ENCODE data around the gene EYS.

DNA sequence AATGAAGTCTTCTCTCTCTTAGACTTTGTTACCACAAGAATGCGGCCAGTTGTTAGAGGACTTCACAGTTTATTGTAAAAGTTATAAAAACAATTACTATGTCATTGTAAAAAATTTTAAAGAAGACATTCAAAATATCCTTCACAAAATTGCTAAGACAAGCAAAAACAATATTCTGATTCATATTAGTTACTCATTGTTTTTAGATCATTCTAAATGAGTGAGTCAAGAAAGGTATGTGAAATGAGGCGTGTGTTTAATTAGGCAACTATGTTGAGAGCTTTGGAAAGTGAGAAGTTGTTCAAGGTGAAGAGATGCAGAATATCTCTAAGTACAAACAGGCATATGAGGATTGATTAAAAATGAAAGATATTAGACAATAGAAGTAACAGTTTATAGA, 875.3 kb downstream of the EYS start:
- TF ChIP-seq TAF1 (IDR thresholded peaks at IDR 0.05; ENCODE audit: borderline replicate concordance, low read depth, low read length) (no peak), RFX5 (IDR thresholded peaks at IDR 0.05; ENCODE audit: low read length) (no peak), EZH2phosphoT487 (IDR thresholded peaks at IDR 0.05; ENCODE audit: borderline replicate concordance, low read depth) (no peak), CHD2 (IDR thresholded peaks at IDR 0.05; ENCODE audit: low read length, partially characterized antibody) (no peak), POLR2AphosphoS5 (IDR thresholded peaks at IDR 0.05; ENCODE audit: low read depth, low read length) (no peak)
- TF ChIP-seq, protein P1, sequence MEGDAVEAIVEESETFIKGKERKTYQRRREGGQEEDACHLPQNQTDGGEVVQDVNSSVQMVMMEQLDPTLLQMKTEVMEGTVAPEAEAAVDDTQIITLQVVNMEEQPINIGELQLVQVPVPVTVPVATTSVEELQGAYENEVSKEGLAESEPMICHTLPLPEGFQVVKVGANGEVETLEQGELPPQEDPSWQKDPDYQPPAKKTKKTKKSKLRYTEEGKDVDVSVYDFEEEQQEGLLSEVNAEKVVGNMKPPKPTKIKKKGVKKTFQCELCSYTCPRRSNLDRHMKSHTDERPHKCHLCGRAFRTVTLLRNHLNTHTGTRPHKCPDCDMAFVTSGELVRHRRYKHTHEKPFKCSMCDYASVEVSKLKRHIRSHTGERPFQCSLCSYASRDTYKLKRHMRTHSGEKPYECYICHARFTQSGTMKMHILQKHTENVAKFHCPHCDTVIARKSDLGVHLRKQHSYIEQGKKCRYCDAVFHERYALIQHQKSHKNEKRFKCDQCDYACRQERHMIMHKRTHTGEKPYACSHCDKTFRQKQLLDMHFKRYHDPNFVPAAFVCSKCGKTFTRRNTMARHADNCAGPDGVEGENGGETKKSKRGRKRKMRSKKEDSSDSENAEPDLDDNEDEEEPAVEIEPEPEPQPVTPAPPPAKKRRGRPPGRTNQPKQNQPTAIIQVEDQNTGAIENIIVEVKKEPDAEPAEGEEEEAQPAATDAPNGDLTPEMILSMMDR (IDR thresholded peaks at IDR 0.05) = no peak
- TF ChIP-seq, protein P2, sequence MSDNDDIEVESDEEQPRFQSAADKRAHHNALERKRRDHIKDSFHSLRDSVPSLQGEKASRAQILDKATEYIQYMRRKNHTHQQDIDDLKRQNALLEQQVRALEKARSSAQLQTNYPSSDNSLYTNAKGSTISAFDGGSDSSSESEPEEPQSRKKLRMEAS (IDR thresholded peaks at IDR 0.05; ENCODE audit: low read depth) = no peak

All from SK-N-SH (cell line).